Calu3 (cell line): ENCODE measurements around the gene SCRT2. TPM values are rescaled to one million over a fixed set of nuclear protein-coding genes. Genes with fewer than 3 reads are reported as not detected.

Experiments used
- BruUV-seq: library from RNA; stranded (reverse); fragments of 400-500 nt; replicated peaks from 2 replicates; lab custom pipeline; 2021; lab: Mats Ljungman, UMichigan
- CTCF ChIA-PET: fragments of 300-600 bp; sonication (Branson Sonifier 250); formaldehyde crosslinking; loops from one replicate; lab custom pipeline; 2022; ENCODE audit warnings: antibody characterized with exemption; lab: Charles Lee
- DNase-seq: peaks from one replicate; pipeline ENCODE4 v3.0.0; 2022
- H3K27ac Mint-ChIP-seq: one replicate; pipeline ENCODE4 v1.8.0; 2022; ENCODE audit warnings: mixed read lengths; ENCODE audit not compliant: unreplicated experiment
- H3K27me3 Mint-ChIP-seq: one replicate; pipeline ENCODE4 v1.8.0; 2022; ENCODE audit warnings: mixed read lengths; ENCODE audit not compliant: unreplicated experiment
- H3K36me3 Mint-ChIP-seq: one replicate; pipeline ENCODE4 v1.8.0; 2022; ENCODE audit warnings: mild to moderate bottlenecking, moderate library complexity, mixed read lengths; ENCODE audit not compliant: insufficient read depth, unreplicated experiment
- H3K4me1 Mint-ChIP-seq: one replicate; pipeline ENCODE4 v1.8.0; 2022; ENCODE audit warnings: mild to moderate bottlenecking, low read depth, mixed read lengths; ENCODE audit not compliant: unreplicated experiment
- H3K4me3 Mint-ChIP-seq: one replicate; pipeline ENCODE4 v1.8.0; 2022; ENCODE audit warnings: mild to moderate bottlenecking, low read depth, moderate library complexity, mixed read lengths; ENCODE audit not compliant: unreplicated experiment
- H3K9me3 Mint-ChIP-seq: one replicate; pipeline ENCODE4 v1.8.0; 2022; ENCODE audit warnings: low read depth, mixed read lengths; ENCODE audit not compliant: unreplicated experiment
- intact Hi-C: fragments of 100-400 bp; cut with micrococcal nuclease; formaldehyde crosslinking; loops from one replicate; pipeline ENCODE4 v1.10.0; 2022; ENCODE audit not compliant: unreplicated experiment
- total RNA-seq: library from RNA; stranded (reverse); gene quantifications from 2 replicates; pipeline ENCODE4 v1.2.3, GENCODE V29; 2022
- TF ChIP-seq, protein P1 (sequence below): fragments of 200-600 bp; IDR thresholded peaks from one replicate; pipeline ENCODE4 v1.8.0; 2022; ENCODE audit warnings: antibody characterized with exemption; ENCODE audit not compliant: unreplicated experiment

The SCRT2 gene
- total RNA-seq, 1 experiment from 2014 or later = not detected

DNA sequence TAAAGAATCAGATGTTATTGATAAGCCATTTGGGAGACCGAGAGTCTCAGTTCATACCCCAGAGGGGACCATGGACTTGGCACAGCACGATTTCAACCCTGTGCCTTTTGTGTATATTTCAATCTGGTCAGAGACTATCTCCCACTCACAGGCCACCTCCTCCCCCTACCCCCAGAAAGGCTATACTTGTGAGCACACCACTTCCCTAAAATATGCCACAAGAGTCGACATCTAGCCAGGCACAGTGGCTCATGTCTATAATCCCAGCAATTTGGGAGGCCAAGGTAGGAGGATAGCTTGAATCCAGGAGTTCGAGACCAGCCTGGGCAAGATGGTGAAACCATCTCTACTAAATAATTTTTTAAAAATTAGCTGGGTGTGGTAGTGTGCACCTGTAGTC is 51.9 kb downstream of the SCRT2 start:
- intact Hi-C loops = no loop called here
- Mint-ChIP-seq H3K4me3 (no peak overlapping the region), H3K4me1 (no peaks in the 10 kb centered on the region), H3K36me3 (no peaks in the 10 kb centered on the region), H3K9me3 (no peaks in the 10 kb centered on the region), H3K27me3 (peaks cover 86% of the 10 kb centered on the region), H3K27ac (no peak overlapping the region)
- TF ChIP-seq, protein P1, sequence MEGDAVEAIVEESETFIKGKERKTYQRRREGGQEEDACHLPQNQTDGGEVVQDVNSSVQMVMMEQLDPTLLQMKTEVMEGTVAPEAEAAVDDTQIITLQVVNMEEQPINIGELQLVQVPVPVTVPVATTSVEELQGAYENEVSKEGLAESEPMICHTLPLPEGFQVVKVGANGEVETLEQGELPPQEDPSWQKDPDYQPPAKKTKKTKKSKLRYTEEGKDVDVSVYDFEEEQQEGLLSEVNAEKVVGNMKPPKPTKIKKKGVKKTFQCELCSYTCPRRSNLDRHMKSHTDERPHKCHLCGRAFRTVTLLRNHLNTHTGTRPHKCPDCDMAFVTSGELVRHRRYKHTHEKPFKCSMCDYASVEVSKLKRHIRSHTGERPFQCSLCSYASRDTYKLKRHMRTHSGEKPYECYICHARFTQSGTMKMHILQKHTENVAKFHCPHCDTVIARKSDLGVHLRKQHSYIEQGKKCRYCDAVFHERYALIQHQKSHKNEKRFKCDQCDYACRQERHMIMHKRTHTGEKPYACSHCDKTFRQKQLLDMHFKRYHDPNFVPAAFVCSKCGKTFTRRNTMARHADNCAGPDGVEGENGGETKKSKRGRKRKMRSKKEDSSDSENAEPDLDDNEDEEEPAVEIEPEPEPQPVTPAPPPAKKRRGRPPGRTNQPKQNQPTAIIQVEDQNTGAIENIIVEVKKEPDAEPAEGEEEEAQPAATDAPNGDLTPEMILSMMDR = no peak
- no TSS peak for BruUV-seq
- no peak for DNase-seq
- CTCF ChIA-PET = interaction anchor here (0.6 kb wide), 1 partner anchor 10 kb away, joined by 6 read pairs; no protein-coding TSS in a partner anchor

DNA sequence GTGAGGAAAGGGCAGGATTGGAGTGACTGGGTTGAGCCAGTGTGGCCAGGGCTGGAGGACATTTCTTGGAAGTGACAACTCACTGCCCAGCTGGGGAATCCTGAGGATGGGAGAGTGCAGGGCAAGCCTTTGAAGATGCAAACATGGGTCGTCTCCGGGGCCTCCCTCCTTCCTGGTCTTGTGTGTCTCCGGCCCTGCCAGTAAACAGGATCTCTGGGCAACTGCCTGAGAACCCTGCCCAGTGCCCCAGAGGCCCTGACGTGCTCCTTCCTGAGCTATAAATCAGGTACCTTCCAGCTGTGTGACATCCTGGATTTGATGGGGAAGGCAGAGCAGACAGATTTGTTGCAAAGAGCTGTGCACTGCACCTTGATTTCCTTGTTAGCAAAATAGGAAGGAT is 52.6 kb downstream of the SCRT2 start:
- H3K27ac Mint-ChIP-seq = no peak overlapping the region
- peaks cover 85% of the 10 kb centered on the region for H3K27me3 Mint-ChIP-seq
- no peak for DNase-seq
- H3K9me3 Mint-ChIP-seq = peaks cover 1% of the 10 kb centered on the region
- TF ChIP-seq, protein P1 = no peak
- no peaks in the 10 kb centered on the region for H3K36me3 Mint-ChIP-seq
- no peaks in the 10 kb centered on the region for H3K4me1 Mint-ChIP-seq
- no TSS peak for BruUV-seq
- CTCF ChIA-PET = interaction anchor here (0.6 kb wide), 1 partner anchor 10 kb away, joined by 6 read pairs; no protein-coding TSS in a partner anchor
- H3K4me3 Mint-ChIP-seq = no peak overlapping the region
- intact Hi-C loops = no loop called here

DNA sequence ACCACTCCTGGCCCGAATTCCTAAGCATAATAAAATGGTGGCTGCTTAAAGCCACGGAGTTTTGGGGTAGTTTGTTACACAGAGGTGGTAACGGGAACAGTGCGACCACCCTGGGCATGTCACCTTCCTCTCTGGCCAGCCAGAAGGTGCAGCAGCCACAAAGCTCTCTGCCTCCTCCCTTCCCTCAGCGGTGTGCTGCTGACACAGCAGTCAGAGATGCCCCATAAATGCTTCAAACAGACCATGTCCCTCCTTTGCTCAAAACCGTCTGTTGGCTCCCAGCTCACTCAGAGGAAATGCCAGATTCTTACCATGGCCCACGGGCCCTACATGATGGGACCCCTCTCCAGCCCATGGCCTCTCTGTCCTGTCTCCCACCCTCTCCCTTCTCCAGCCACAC is 53.4 kb downstream of the SCRT2 start:
- Mint-ChIP-seq H3K4me1 (no peaks in the 10 kb centered on the region), H3K4me3 (no peak overlapping the region), H3K27me3 (peaks cover 85% of the 10 kb centered on the region), H3K9me3 (peaks cover 6% of the 10 kb centered on the region), H3K27ac (no peak overlapping the region), H3K36me3 (no peaks in the 10 kb centered on the region)
- TF ChIP-seq, protein P1 = no peak
- intact Hi-C loops = no loop called here
- CTCF ChIA-PET = no interaction called here
- DNase-seq = no peak
- no TSS peak for BruUV-seq

DNA sequence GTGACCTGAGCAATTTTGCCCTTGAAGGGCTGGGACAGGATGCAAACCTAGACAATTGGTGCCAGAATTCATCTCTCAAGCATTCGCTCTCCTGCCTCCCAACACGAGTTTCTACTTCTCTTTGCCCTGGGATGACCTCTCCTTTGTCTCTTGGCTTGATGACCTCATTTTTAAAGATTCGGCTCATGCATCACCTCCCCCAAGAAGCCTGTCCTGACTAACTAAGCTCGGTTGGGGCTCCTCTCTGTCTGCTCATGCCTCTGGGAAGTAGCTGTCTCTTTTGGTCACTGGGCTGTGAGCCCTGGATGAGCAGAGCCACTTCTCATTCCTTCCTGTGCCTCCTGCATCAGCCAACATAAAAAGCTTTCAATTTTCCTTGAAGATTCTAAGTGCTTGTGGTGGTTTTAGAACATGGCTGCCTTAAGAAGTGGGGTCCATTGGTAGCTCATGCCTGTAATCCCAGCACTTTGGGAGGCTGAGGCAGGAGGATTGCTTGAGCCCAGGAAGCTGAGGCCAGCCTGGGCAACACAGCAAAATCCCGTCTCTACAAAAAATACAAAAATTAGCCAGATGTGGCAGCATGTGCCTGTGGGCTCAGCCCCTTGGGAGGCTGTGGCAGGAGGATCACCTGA is 54.4 kb downstream of the SCRT2 start:
- Mint-ChIP-seq H3K27ac (no peak overlapping the region), H3K27me3 (peaks cover 80% of the 10 kb centered on the region)

More for the DNA sequence above, 54.4 kb downstream of the SCRT2 start:
- CTCF ChIA-PET = no interaction called here
- BruUV-seq = no TSS peak
- H3K4me1 Mint-ChIP-seq = no peaks in the 10 kb centered on the region
- H3K9me3 Mint-ChIP-seq = peaks cover 6% of the 10 kb centered on the region
- no peak for DNase-seq
- no peak overlapping the region for H3K4me3 Mint-ChIP-seq
- H3K36me3 Mint-ChIP-seq = no peaks in the 10 kb centered on the region
- TF ChIP-seq, protein P1 = no peak
- intact Hi-C loops = no loop called here
